ENCODE results near the gene ACTRT1. TPM values are rescaled to one million over a fixed set of nuclear protein-coding genes. Genes with fewer than 3 reads are reported as not detected.

ACTRT1 gene
- total RNA-seq: not detected in 2 replicates

DNA sequence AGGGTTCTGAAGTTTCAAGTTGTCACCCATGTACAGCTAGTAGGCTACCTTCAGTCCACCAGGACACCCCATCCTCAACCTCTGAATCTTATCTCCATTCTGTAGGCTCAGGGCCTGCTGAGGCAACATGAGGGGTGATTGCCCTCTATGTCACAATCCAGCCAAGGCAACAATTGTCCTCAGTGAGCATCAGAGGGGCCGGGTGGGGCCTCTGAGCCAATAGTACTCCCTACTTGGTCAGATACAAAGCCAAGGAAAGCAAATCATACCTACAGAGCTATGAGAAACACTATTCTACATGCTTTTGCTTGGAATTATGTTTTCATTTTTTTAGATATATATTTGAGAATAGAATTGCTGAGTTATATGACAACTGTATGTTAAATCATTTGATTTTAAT, at the start of gene ACTRT1:
TSS of gene ACTRT1 (minus strand) at position 101 of the 400 bp plus-strand sequence. CDS start 197 bp downstream, outside the sequence.

